HG03575 (cell line): Measurements from ENCODE around the gene ZNF277.

ENCODE experiments used
- ATAC-seq: cut with Tn5 transposase; IDR thresholded peaks from one replicate; pipeline ENCODE4 v1.9.1; 2021; ENCODE audit not compliant: unreplicated experiment, insufficient number of reproducible peaks, low FRiP score; ENCODE audit errors: extremely low read depth

Gene ZNF277

GRCh38 chr7:112205343-112206237 lies 905 bp upstream of the ZNF277 start:
- ATAC-seq = no peak

GRCh38 chr7:112206991-112207592 lies 597 bp downstream of the ZNF277 start:
- ATAC-seq = no peak

DNA sequence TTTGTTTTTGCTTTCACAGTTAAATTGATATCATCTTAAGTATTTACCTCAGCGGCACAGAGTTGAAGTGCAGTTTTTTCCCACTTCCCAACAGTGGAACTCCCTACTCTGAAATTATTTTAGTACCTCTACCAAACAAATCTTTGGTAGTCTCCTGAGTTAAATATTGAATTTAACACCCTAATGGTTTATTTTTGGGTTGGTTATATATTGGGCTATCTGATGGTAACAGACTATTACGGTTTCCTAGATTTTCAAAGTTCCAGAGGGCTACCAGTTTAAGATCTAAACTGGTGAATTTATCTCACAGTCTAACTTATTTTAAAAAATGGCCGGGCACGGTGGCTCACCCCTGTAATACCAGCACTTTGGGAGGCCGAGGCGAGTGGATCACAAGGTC lies 1.3 kb downstream of the ZNF277 start:
- no peak for ATAC-seq

- ATAC-seq = no peak
Measured at GRCh38 chr7:112211348-112211907, 4.9 kb downstream of the ZNF277 start.

DNA sequence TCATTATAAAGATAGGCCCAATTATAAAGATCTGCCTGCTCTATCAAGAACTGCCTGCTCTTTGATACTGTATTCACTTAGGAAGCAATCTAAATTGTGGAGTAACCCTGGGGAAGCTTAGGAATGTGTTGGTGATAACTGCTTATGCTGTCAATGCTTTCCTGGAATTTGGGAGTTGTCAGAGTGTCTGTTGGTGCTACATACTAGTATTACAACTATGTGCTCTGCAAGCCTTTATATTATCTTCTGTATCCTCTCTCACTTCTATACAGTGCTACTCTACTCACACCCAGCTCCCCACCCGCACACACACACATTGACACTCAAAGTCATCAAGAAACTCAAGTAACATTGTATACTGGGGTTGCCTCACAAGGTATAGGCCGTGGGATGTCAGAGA lies 6.1 kb downstream of the ZNF277 start:
- ATAC-seq = no peak

- ATAC-seq = no peak
Measured at GRCh38 chr7:112213735-112214134, 7.2 kb downstream of the ZNF277 start.

DNA sequence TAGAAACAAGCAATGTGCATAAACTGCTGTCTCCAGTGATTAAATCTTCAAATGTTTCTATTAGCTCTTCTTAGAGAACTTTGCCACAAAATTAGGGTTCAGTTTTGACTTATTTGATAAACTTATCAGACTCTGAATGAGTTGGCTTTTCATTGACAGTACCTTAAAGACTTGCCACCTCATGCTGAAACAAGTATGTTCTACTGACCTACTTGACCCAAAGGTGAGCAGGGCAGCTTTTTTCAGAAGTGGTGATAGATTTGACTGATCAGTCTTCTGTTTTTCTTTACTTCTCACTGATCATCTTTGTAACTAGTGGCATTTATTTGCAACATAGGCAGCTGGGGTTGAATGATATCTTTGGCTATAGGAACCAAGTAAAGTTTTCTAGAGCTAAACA lies 7.8 kb downstream of the ZNF277 start:
- ATAC-seq = no peak

DNA sequence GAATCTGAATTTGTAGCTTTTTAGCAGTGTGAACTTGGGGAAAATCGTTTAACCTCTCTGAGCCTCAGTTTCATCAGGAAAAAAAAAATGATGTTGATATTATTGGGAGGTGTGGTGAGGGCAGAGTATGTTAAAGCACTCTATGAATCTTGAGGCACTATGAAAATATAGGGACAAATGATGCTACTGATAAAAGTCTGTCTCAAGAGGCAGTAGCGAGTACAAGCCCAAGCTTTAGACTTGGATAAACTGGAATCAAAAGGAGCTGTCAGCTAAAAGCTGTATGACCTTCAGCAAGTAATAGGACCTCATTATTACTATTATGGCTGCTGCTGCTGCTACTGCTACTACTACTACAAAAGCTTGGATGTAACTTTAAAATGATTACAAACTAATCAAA lies 8.4 kb downstream of the ZNF277 start:
- no peak for ATAC-seq

- no peak for ATAC-seq
Measured at GRCh38 chr7:112215787-112216186, 9.3 kb downstream of the ZNF277 start.

DNA sequence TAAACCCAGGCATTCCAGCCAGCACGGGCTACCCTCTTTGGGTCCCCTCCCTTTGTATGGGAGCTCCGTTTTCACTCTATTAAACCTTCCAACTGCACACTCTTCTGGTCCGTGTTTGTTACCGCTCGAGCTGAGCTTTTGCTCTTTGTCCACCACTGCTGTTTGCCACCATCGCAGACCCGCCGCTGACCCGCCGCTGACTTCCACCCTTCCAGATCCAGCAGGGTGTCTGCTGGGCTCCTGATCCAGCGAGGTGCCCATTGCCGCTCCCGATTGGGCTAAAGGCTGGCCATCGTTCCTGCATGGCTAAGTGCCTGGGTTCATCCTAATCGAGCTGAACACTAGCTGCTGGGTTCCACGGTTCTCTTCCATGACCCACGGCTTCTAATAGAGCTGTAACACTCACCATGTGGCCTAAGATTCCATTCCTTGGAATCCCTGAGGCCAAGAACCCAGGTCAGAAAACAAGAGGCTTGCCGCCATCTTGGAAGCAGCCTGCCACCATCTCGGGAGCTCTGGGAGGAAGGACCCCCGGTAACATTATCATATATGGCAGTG lies 14.5 kb downstream of the ZNF277 start:
- ATAC-seq = no peak

DNA sequence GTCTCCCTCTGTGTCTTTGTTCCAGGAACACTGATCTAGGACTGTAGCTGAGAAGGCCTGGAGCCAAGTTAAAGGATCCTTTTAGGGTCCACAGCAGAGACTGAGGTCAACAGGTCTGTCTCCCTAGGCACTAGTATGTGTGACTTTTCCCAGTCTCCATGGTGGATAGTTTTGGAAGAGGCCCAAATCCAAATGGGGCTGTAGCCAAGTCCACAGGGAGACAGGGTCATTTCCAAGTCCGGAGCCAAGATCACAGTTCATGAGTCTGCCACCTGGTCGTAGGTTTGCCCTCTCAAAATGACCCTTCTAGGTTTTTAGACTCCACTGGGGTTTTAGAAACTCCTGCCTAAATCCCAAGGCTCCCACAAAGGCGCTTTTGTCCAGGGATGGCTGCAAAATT lies 16.8 kb downstream of the ZNF277 start:
- ATAC-seq = no peak

DNA sequence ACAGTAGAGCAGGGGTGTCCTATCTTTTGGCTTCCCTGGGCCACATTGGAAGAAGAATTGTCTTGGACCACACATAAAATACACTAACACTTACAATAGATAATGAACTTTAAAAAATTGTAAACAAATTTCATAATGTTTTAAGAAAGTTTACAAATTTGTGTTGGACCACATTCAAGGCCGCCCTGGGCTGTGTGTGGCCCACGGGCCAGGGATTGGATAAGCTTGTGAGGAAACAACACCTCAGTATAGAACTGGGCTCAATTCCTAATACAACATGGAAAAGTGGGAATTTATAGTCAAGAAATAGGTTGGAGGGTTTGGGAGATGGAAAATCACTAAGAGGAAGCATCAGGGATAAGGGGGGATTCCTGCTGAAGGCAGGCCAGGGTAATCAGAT lies 17.7 kb downstream of the ZNF277 start:
- ATAC-seq = no peak

- no peak for ATAC-seq
Measured at GRCh38 chr7:112225006-112225405, 18.5 kb downstream of the ZNF277 start.

GRCh38 chr7:112226701-112227276 lies 20.3 kb downstream of the ZNF277 start:
- no peak for ATAC-seq

- no peak for ATAC-seq
Measured at GRCh38 chr7:112228632-112229031, 22.1 kb downstream of the ZNF277 start.

- no peak for ATAC-seq
Measured at GRCh38 chr7:112232212-112232978, 25.9 kb downstream of the ZNF277 start.

- ATAC-seq = no peak
Measured at GRCh38 chr7:112233048-112233697, 26.7 kb downstream of the ZNF277 start.

GRCh38 chr7:112234147-112234546 lies 27.7 kb downstream of the ZNF277 start:
- ATAC-seq = no peak
